Trophoblast cell (in vitro differentiated cells and primary cell): ENCODE data around the gene SPI1.

Experiments used
- DNase-seq, 2 donors: peaks; one replicate each; pipeline ENCODE4 v3.0.0-alpha.2; 2016
- H2AFZ ChIP-seq: 2 replicates; pipeline ENCODE4 v1.6.1; 2013; ENCODE audit warnings: low read length, moderate library complexity, mild to moderate bottlenecking; ENCODE audit not compliant: insufficient read depth, poor library complexity
- H2AK5ac ChIP-seq: 2 replicates; pipeline ENCODE4 v1.6.1; 2013; ENCODE audit warnings: mild to moderate bottlenecking, low read length
- H2BK120ac ChIP-seq: 2 replicates; pipeline ENCODE4 v1.6.1; 2013; ENCODE audit warnings: low read length, mild to moderate bottlenecking, moderate library complexity; ENCODE audit not compliant: insufficient read depth, poor library complexity
- H2BK12ac ChIP-seq: 2 replicates; pipeline ENCODE4 v1.6.1; 2013; ENCODE audit warnings: mild to moderate bottlenecking, low read length, moderate library complexity
- H2BK5ac ChIP-seq: 2 replicates; pipeline ENCODE4 v1.6.1; 2013; ENCODE audit warnings: low read length, low read depth, moderate library complexity, mild to moderate bottlenecking; ENCODE audit not compliant: poor library complexity
- H3K14ac ChIP-seq: 2 replicates; pipeline ENCODE4 v1.6.1; 2013; ENCODE audit warnings: mild to moderate bottlenecking, low read length
- H3K18ac ChIP-seq: 2 replicates; pipeline ENCODE4 v1.6.1; 2013; ENCODE audit warnings: mild to moderate bottlenecking, low read length
- H3K23ac ChIP-seq: 2 replicates; pipeline ENCODE4 v1.6.1; 2013; ENCODE audit warnings: low read length
- H3K27ac ChIP-seq: 2 replicates; pipeline ENCODE4 v1.5.1; 2013; ENCODE audit warnings: low read depth, mild to moderate bottlenecking, inconsistent platforms, low read length, moderate library complexity
- H3K27me3 ChIP-seq: 2 replicates; pipeline ENCODE4 v1.6.1; 2013; ENCODE audit warnings: inconsistent platforms, mild to moderate bottlenecking, low read length, moderate library complexity; ENCODE audit not compliant: insufficient read depth
- H3K36me3 ChIP-seq, 2 experiments: 1 replicate in 1 of 2; 2 replicates in 1 of 2; pipeline ENCODE4 v1.6.1; 2013; ENCODE audit warnings: low read length in 2 of 2, mild to moderate bottlenecking in 2 of 2, moderate library complexity in 1 of 2; ENCODE audit not compliant: insufficient read depth in 2 of 2, control insufficient read depth in 1 of 2
- H3K4ac ChIP-seq: 2 replicates; pipeline ENCODE4 v1.6.1; 2013; ENCODE audit warnings: low read depth, mild to moderate bottlenecking, low read length, moderate library complexity
- H3K4me1 ChIP-seq, 2 experiments: 1 replicate in 1 of 2; 2 replicates in 1 of 2; pipeline ENCODE4 v1.6.1; 2013; ENCODE audit warnings: low read length in 2 of 2, mild to moderate bottlenecking in 2 of 2, moderate library complexity in 1 of 2; ENCODE audit not compliant: insufficient read depth in 2 of 2, control insufficient read depth in 1 of 2
- H3K4me2 ChIP-seq: 2 replicates; pipeline ENCODE4 v1.6.1; 2013; ENCODE audit warnings: inconsistent platforms, mild to moderate bottlenecking, low read length, moderate library complexity
- H3K4me3 ChIP-seq: 2 replicates; pipeline ENCODE4 v1.5.1; 2013; ENCODE audit warnings: mild to moderate bottlenecking, low read depth, low read length, inconsistent platforms
- H3K79me1 ChIP-seq: one replicate; pipeline ENCODE4 v1.6.1; 2013; ENCODE audit warnings: low read length
- H3K79me2 ChIP-seq: 2 replicates; pipeline ENCODE4 v1.6.1; 2013; ENCODE audit warnings: low read length, mild to moderate bottlenecking; ENCODE audit not compliant: control insufficient read depth, insufficient read depth, poor library complexity
- H3K9ac ChIP-seq: 2 replicates; pipeline ENCODE4 v1.6.1; 2013; ENCODE audit warnings: mild to moderate bottlenecking, low read length
- H3K9me3 ChIP-seq: 2 replicates; pipeline ENCODE4 v1.6.1; 2013; ENCODE audit warnings: low read depth, mild to moderate bottlenecking, control low read depth, inconsistent platforms, low read length; ENCODE audit not compliant: insufficient read depth
- H4K12ac ChIP-seq: 2 replicates; pipeline ENCODE4 v1.6.1; 2013; ENCODE audit warnings: low read depth, mild to moderate bottlenecking, low read length, moderate library complexity
- H4K8ac ChIP-seq: 2 replicates; pipeline ENCODE4 v1.6.1; 2013; ENCODE audit warnings: low read depth, mild to moderate bottlenecking, low read length, moderate library complexity
- H4K91ac ChIP-seq: one replicate; pipeline ENCODE4 v1.6.1; 2013; ENCODE audit warnings: low read depth, mild to moderate bottlenecking, low read length, moderate library complexity
- WGBS: extraction: QIAGEN DNeasy Blood & Tissue Kit; methylation state at CpG from one replicate; pipeline ENCODE4 v1.1.7; 2013; ENCODE audit warnings: missing lambda C conversion rate; ENCODE audit not compliant: insufficient read length, insufficient coverage; ENCODE audit errors: extremely low coverage; 5-methylcytosine and 5-hydroxymethylcytosine counted together

Gene SPI1

DNA sequence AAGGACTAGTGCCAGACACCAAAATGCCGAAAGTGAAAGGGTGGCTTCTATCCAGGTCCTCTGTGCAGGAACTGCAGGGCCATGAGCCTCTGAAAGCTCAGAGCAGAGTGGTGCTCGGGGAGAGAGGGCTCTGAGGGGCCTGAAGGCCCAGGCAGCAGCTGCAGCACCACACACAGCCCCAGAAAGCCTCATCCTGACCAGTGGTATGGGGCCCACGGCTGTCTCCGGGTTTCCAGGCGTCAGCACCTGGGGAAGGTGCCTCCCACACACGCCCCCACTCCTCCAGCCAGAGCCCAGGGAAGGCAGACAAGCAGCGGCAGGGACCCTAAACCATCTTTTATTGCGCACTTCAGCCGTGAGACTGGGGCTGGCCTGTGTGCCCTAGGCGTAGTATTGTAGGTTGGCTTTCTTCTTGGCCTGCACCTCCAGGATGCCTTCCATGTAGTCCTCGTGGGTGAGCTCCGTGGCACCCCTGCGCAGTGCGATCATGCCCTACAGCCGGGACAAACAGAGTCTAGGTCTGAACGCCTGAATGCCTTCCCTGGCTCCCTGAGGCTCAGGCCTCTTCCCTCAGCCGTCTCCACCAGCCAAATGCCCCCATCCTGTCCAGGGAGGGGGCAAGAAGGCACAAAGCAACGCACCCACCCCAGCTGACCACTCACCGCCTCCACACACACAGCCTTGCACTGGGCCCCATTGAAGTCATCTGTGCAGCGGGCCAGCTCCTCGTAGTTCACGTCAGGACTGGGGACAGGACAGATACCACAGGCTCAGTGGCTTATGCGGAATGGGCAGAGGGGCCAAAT lies 40.3 kb upstream of the SPI1 start:
- Histone ChIP-seq H3K36me3 (peaks cover 78 to 85% of the 10 kb centered on the region in 2 experiments), H2BK120ac (no peak overlapping the region), H3K14ac (no peak overlapping the region), H3K27ac (no peak overlapping the region), H2AK5ac (no peak overlapping the region), H3K9ac (no peak overlapping the region), H3K4ac (no peak overlapping the region), H3K4me3 (no peak overlapping the region), H4K91ac (no peak overlapping the region), H3K79me1 (no peaks in the 10 kb centered on the region), H2AFZ (no peak overlapping the region), H3K4me1 (peaks cover 3 to 5% of the 10 kb centered on the region in 2 experiments), H2BK5ac (no peak overlapping the region), H3K23ac (no peak overlapping the region), H2BK12ac (no peak overlapping the region), H3K18ac (no peak overlapping the region), H4K12ac (no peak overlapping the region), H3K79me2 (no peaks in the 10 kb centered on the region), H3K4me2 (no peak overlapping the region), H3K27me3 (no peaks in the 10 kb centered on the region), H3K9me3 (no peaks in the 10 kb centered on the region), H4K8ac (no peak overlapping the region)
- no peak for DNase-seq
- WGBS, result no CpG with 5 or more reads among the region's 23 CpGs

DNA sequence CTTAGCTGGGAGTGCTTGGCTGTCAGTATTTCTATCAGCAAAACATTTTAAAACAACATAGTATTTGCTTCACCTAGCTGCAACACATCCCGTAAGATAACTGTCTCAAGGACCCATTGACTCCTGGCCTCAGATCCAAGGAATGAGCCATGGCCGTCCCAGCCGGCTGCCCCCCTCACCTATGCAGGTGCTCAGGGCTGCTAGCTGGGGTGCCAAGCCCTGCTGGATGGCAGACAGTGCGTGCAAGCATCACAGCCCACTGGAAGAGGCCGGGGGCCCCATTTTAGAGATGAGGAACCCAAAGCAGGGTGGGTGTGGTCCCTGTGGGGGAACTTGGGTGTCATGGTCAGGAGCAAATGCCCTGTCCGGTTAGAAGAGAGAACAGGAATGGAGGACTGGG lies 39.4 kb upstream of the SPI1 start:
- H3K4me2 ChIP-seq, result no peak overlapping the region
- H4K91ac ChIP-seq, result no peak overlapping the region
- H3K9ac ChIP-seq, result no peak overlapping the region
- H3K27ac ChIP-seq, result no peak overlapping the region
- H4K12ac ChIP-seq, result no peak overlapping the region
- no peaks in the 10 kb centered on the region for H3K27me3 ChIP-seq
- no peak overlapping the region for H3K4ac ChIP-seq
- no peak overlapping the region for H2BK12ac ChIP-seq
- peaks cover 3 to 5% of the 10 kb centered on the region in 2 experiments for H3K4me1 ChIP-seq
- H4K8ac ChIP-seq, result no peak overlapping the region
- H3K79me2 ChIP-seq, result no peaks in the 10 kb centered on the region
- no CpG with 5 or more reads among the region's 6 CpGs for WGBS
- H3K18ac ChIP-seq, result no peak overlapping the region
- H3K14ac ChIP-seq, result no peak overlapping the region
- no peaks in the 10 kb centered on the region for H3K79me1 ChIP-seq
- no peak overlapping the region for H2BK120ac ChIP-seq
- peaks cover 75 to 82% of the 10 kb centered on the region in 2 experiments for H3K36me3 ChIP-seq
- H2BK5ac ChIP-seq, result no peak overlapping the region
- H3K9me3 ChIP-seq, result no peaks in the 10 kb centered on the region
- DNase-seq, result no peak
- H3K23ac ChIP-seq, result no peak overlapping the region
- no peak overlapping the region for H2AFZ ChIP-seq
- H2AK5ac ChIP-seq, result no peak overlapping the region
- H3K4me3 ChIP-seq, result no peak overlapping the region

DNA sequence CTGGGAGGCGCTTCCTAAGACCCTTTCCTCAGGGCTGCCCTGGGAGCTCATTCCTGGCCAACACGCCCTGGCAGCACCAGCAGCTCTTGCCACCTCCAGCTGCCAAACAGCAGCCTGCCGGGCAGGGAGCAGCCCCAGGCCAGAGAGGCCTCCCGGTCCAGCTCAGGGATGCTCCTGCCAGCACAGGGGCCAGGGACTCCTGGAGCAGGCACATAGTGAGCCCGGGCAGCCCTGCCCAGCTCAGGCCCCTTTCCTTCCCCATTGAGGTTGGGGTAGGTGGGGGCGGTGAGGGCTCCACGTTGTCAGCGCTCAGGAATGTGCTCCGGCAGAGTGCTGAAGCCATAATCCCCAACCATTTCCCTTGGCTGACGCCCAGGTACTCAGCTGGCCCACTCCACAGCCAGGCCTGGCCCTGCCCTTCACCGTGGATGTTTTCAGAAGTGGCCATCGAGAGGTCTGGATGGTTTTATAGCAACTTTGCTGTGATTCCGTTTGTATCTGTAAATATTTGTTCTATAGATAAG lies 37.7 kb upstream of the SPI1 start:
- no CpG with 5 or more reads among the region's 13 CpGs for WGBS
- no peak overlapping the region for H2BK120ac ChIP-seq

DNA sequence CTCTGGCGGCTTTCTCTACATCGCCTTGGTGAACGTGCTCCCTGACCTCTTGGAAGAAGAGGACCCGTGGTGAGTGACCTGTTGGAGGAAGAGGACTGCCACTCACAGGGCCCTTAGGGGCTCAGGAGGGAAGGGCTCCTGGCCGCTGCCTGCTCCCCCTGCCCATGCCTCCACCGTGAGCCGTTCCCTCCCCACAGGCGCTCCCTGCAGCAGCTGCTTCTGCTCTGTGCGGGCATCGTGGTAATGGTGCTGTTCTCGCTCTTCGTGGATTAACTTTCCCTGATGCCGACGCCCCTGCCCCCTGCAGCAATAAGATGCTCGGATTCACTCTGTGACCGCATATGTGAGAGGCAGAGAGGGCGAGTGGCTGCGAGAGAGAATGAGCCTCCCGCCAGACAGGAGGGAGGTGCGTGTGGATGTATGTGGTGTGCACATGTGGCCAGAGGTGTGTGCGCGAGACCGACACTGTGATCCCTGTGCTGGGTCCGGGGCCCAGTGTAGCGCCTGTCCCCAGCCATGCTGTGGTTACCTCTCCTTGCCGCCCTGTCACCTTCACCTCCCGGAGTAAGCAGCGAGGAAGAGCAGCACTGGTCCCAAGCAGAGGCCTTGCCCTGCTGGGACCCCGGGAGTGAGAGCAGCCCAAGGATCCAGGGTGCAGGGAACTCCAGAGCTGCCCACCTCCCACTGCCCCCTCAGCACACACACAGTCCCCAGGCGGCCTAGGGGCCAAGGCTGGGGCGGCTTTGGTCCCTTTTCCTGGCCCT lies 36.9 kb upstream of the SPI1 start:
- peaks cover 3 to 5% of the 10 kb centered on the region in 2 experiments for H3K4me1 ChIP-seq
- H2BK5ac ChIP-seq, result no peak overlapping the region
- H3K18ac ChIP-seq, result no peak overlapping the region
- no peak overlapping the region for H2BK12ac ChIP-seq
- H2AK5ac ChIP-seq, result no peak overlapping the region
- no peak overlapping the region for H4K8ac ChIP-seq
- no peak overlapping the region for H3K27ac ChIP-seq
- no peak for DNase-seq
- H4K91ac ChIP-seq, result no peak overlapping the region
- no peak overlapping the region for H3K23ac ChIP-seq
- WGBS, result no CpG with 5 or more reads among the region's 31 CpGs
- H3K9me3 ChIP-seq, result no peaks in the 10 kb centered on the region
- H3K36me3 ChIP-seq, result peaks cover 72 to 79% of the 10 kb centered on the region in 2 experiments
- H3K79me1 ChIP-seq, result no peaks in the 10 kb centered on the region
- no peak overlapping the region for H3K9ac ChIP-seq
- peak overlapping the region; percentile 67 for H4K12ac ChIP-seq
- H2BK120ac ChIP-seq, result no peak overlapping the region
- no peak overlapping the region for H3K4me3 ChIP-seq
- no peak overlapping the region for H3K4ac ChIP-seq
- no peaks in the 10 kb centered on the region for H3K27me3 ChIP-seq
- H3K79me2 ChIP-seq, result no peaks in the 10 kb centered on the region
- no peak overlapping the region for H3K4me2 ChIP-seq
- H2AFZ ChIP-seq, result no peak overlapping the region
- no peak overlapping the region for H3K14ac ChIP-seq

More for the DNA sequence above, 37.7 kb upstream of the SPI1 start:
- Histone ChIP-seq H4K91ac (no peak overlapping the region), H4K12ac (peak overlapping the region; percentile 67), H3K23ac (no peak overlapping the region), H3K18ac (no peak overlapping the region), H2AFZ (no peak overlapping the region), H3K27me3 (no peaks in the 10 kb centered on the region), H3K4me1 (peaks cover 3 to 5% of the 10 kb centered on the region in 2 experiments), H3K36me3 (peaks cover 74 to 78% of the 10 kb centered on the region in 2 experiments), H2AK5ac (no peak overlapping the region), H2BK12ac (no peak overlapping the region), H4K8ac (no peak overlapping the region), H3K9me3 (no peaks in the 10 kb centered on the region), H2BK5ac (no peak overlapping the region), H3K14ac (peak overlapping the region; percentile 8), H3K79me1 (no peaks in the 10 kb centered on the region), H3K4me3 (no peak overlapping the region), H3K79me2 (no peaks in the 10 kb centered on the region), H3K9ac (no peak overlapping the region), H3K27ac (peak overlapping the region; percentile 9), H3K4ac (no peak overlapping the region), H3K4me2 (no peak overlapping the region)
- DNase-seq, result peak in 1 of 2 donors; percentile 38
